Ishikawa (cell line): ENCODE measurements around the gene ALOX5.

Source experiments
- CEBPB ChIP-seq: IDR thresholded peaks from 2 replicates; pipeline ENCODE4 v1.6.1; 2012
- CREB1 ChIP-seq: IDR thresholded peaks from 2 replicates; pipeline ENCODE4 v1.6.1; 2012; ENCODE audit warnings: low read depth
- EGR1 ChIP-seq: IDR thresholded peaks from 2 replicates; pipeline ENCODE4 v1.6.1; 2012
- EP300 ChIP-seq: IDR thresholded peaks from 2 replicates; pipeline ENCODE4 v1.6.1; 2012; ENCODE audit warnings: borderline replicate concordance
- FOXM1 ChIP-seq: IDR thresholded peaks from 2 replicates; pipeline ENCODE4 v1.6.1; 2012; ENCODE audit warnings: low read depth, borderline replicate concordance
- MAX ChIP-seq: IDR thresholded peaks from 2 replicates; pipeline ENCODE4 v1.6.1; 2012
- NFIC ChIP-seq: IDR thresholded peaks from 2 replicates; pipeline ENCODE4 v1.6.1; 2012
- RAD21 ChIP-seq: IDR thresholded peaks from 2 replicates; pipeline ENCODE4 v1.6.1; 2012; ENCODE audit warnings: low read depth
- TAF1 ChIP-seq: IDR thresholded peaks from 2 replicates; pipeline ENCODE4 v1.6.1; 2012; ENCODE audit warnings: low read depth, mild to moderate bottlenecking
- TCF12 ChIP-seq: IDR thresholded peaks from 2 replicates; pipeline ENCODE4 v1.6.1; 2012; ENCODE audit warnings: low read depth
- TEAD4 ChIP-seq: IDR thresholded peaks from 2 replicates; pipeline ENCODE4 v1.6.1; 2012
- USF1 ChIP-seq: IDR thresholded peaks from 2 replicates; pipeline ENCODE4 v1.6.1; 2012
- YY1 ChIP-seq: IDR thresholded peaks from 2 replicates; pipeline ENCODE4 v1.6.1; 2012; ENCODE audit warnings: low read depth
- ZBTB7A ChIP-seq: IDR thresholded peaks from 2 replicates; pipeline ENCODE4 v1.6.1; 2012; ENCODE audit warnings: low read depth
- TF ChIP-seq, protein P1 (sequence below): IDR thresholded peaks from 2 replicates; pipeline ENCODE4 v1.6.1; 2012; ENCODE audit warnings: low read depth, mild to moderate bottlenecking

Gene ALOX5

GRCh38 chr10:45368181-45368580 is 5.8 kb upstream of the ALOX5 start:
- TF ChIP-seq RAD21 (no peak), EP300 (no peak), EGR1 (no peak), ZBTB7A (no peak), TAF1 (no peak), MAX (no peak), YY1 (no peak), CREB1 (no peak)

GRCh38 chr10:45370202-45370955 is 3.6 kb upstream of the ALOX5 start:
- TF ChIP-seq, protein P1, sequence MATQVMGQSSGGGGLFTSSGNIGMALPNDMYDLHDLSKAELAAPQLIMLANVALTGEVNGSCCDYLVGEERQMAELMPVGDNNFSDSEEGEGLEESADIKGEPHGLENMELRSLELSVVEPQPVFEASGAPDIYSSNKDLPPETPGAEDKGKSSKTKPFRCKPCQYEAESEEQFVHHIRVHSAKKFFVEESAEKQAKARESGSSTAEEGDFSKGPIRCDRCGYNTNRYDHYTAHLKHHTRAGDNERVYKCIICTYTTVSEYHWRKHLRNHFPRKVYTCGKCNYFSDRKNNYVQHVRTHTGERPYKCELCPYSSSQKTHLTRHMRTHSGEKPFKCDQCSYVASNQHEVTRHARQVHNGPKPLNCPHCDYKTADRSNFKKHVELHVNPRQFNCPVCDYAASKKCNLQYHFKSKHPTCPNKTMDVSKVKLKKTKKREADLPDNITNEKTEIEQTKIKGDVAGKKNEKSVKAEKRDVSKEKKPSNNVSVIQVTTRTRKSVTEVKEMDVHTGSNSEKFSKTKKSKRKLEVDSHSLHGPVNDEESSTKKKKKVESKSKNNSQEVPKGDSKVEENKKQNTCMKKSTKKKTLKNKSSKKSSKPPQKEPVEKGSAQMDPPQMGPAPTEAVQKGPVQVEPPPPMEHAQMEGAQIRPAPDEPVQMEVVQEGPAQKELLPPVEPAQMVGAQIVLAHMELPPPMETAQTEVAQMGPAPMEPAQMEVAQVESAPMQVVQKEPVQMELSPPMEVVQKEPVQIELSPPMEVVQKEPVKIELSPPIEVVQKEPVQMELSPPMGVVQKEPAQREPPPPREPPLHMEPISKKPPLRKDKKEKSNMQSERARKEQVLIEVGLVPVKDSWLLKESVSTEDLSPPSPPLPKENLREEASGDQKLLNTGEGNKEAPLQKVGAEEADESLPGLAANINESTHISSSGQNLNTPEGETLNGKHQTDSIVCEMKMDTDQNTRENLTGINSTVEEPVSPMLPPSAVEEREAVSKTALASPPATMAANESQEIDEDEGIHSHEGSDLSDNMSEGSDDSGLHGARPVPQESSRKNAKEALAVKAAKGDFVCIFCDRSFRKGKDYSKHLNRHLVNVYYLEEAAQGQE = no peak

GRCh38 chr10:45371560-45371959 is 2.5 kb upstream of the ALOX5 start:
- TF ChIP-seq FOXM1 (no peak), TAF1 (no peak), ZBTB7A (no peak), EP300 (no peak), TCF12 (no peak), EGR1 (no peak), USF1 (no peak), CEBPB (no peak), RAD21 (no peak), NFIC (no peak), CREB1 (no peak), MAX (no peak), YY1 (no peak), TEAD4 (no peak)
- TF ChIP-seq, protein P1 = no peak

DNA sequence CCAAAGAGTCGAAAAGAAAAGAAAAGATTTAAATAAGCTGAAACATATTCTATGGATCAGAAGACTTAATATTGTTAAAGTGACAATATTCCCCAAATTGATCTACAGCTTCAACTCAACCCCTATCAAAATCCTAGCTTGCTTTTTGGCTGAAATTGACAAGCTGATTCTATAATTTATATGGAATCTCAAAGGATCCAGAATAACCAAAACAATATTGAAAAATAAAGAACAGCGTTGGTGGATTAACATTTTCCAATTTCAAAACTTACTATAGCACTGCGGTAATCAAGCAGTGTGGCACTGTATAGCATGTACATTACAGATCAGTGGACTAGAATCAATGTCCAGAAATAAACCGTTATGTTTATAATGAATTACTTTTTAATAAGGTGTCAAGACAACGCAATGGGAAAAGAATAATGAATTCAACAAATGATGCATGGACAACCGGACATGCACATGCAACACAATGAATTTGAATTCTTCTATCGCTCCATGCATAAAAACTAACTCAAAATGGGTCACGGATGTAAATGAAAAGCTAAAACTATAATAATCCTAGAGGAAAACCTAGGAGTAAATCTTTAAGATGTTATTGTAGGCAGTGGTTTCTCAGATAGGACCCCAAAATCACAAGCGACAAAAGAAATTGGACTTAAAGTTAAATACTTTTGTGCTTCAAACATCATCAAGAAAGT is 1.6 kb upstream of the ALOX5 start:
- TF ChIP-seq, protein P1 = no peak
- TF ChIP-seq TEAD4 (no peak), USF1 (no peak), TAF1 (no peak), EP300 (no peak), RAD21 (no peak), EGR1 (no peak), YY1 (no peak), NFIC (no peak), MAX (no peak), FOXM1 (no peak), CREB1 (no peak), ZBTB7A (no peak)
